Left renal cortex interstitium (tissue), 4 donors: ENCODE measurements around the gene BRAF. TPM values are rescaled to one million over a fixed set of nuclear protein-coding genes. Genes with fewer than 3 reads are reported as not detected.
"Not testable (repeated sequence)": the region's sequence is repeated elsewhere in the genome, so short reads cannot be mapped to it uniquely, and the experiment has no call there.

Experiments
- DNase-seq, 4 donors: peaks; one replicate each; pipeline ENCODE4 v3.0.0-alpha.2; 2013; ENCODE audit warnings: low read depth in 4 of 4, low spot score in 2 of 4, missing footprints in 1 of 4
- polyA plus RNA-seq, 4 donors: library from polyadenylated mRNA; unstranded; fragments of 120-200 nt; gene quantifications; one replicate each; pipeline ENCODE4 v1.2.1, GENCODE V29; 2013; ENCODE audit not compliant: insufficient read length in 4 of 4

The BRAF gene
- polyA plus RNA-seq, result 10 to 100 TPM; 19.3 to 33.7 (median 25.2) TPM

GRCh38 chr7:140924821-140925421 is at the start of gene BRAF:
BRAF (minus strand) TSS chr7:140924929; CDS start chr7:140924703, 226 bp downstream.
- DNase-seq, result peak; percentile 87 to 89 (median 88)

GRCh38 chr7:140972876-140973829 is 48.4 kb upstream of the BRAF start:
- no peak for DNase-seq

DNA sequence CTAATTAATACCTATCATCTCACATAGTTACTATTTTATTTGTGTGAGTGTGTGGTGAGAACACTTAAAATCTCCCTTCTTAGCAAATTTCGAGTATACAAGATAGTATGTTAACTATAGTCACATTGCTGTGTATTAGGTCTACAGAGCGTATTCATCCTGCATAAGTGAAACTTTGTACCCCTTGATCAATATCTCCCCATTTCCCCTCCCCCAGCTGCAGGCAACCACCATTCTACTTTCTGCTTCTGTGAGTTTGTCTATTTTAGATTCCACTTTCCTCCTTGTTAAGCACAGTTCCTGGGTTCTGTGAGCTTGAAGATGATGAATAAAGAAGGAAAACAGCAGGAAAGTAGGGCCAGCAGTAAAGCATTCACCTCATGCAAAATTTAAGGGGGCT is 47.6 kb upstream of the BRAF start:
- DNase-seq, result no peak

- no peak for DNase-seq
These were observed 42.7 kb upstream of the BRAF start for GRCh38 chr7:140967438-140967837.

DNA sequence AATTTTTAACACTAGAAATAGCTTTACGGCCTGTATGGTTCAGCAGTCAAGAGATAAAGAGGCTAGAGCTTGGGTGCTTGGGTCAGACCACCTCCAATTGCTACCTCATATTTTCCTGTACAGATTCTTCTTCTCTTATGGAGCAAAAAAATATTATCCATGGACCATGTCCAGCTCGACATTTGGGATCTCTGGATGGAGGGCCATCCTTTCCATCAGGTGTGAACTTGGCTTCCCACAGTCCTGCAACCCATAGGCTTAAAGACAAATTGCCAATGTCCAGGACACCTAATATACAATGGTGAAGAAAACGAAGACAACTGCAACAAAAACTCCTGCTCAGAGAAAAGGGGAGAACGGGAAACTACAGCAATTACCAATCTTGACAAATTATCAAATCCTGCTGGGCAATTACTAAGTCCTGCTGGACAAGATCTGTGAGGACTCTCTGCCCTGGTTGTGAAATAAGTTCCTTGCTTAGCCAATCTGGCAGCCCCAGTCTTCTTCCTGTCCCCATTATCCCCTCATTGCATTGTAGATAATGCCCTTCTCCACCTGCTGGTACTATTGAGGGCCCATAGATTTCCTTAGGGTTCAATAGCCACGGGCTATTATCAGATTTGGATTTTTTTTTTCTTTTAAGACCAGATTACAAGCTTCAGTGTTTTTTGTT is 42.0 kb upstream of the BRAF start:
- no peak for DNase-seq

GRCh38 chr7:140961117-140961516 is 36.4 kb upstream of the BRAF start:
- DNase-seq, result no peak

GRCh38 chr7:140956997-140957396 is 32.3 kb upstream of the BRAF start:
- DNase-seq, result not testable (repeated sequence)

- DNase-seq, result no peak
These were observed 21.2 kb upstream of the BRAF start for GRCh38 chr7:140945940-140946339.

DNA sequence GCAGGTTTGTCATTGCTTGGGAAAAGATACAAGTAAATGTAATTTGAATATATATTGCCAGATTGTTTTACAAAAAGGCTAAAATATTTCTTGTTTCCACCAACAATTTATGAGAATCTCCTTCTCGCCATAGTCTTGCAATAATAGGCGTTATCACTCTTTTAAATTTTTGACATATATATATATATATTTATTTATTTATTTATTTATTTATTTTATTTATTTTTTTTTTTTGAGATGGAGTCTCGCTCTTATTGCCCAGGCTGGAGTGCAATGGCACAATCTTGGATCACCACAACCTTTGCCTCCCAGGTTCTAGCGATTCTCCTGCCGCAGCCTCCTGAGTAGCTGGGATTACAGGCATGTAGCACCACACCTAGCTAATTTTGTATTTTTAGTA is 17.5 kb upstream of the BRAF start:
- not testable (repeated sequence) for DNase-seq

GRCh38 chr7:140940898-140941297 is 16.2 kb upstream of the BRAF start:
- DNase-seq, result no peak

- DNase-seq, result no peak
These were observed 13.1 kb upstream of the BRAF start for GRCh38 chr7:140937702-140938264.

- no peak for DNase-seq
These were observed 4.0 kb upstream of the BRAF start for GRCh38 chr7:140928491-140929309.

DNA sequence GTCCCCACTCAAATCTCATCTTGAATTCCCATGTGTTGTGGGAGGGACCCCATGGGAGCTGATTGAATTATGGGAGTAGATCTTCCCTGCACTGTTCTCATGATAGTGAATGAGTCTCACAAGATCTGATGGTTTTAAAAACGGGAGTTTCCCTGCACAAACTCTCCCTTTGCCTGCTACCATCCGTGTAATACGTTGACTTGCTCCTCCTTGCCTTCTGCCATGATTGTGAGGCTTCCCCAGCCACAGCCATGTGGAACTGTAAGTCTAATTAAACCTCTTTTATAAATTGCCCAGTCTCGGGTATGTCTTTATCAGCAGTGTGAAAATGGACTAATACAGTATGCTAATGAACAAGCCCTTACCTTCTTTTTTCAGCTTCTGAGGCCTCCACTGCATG is 3.2 kb upstream of the BRAF start:
- DNase-seq, result not testable (repeated sequence)

DNA sequence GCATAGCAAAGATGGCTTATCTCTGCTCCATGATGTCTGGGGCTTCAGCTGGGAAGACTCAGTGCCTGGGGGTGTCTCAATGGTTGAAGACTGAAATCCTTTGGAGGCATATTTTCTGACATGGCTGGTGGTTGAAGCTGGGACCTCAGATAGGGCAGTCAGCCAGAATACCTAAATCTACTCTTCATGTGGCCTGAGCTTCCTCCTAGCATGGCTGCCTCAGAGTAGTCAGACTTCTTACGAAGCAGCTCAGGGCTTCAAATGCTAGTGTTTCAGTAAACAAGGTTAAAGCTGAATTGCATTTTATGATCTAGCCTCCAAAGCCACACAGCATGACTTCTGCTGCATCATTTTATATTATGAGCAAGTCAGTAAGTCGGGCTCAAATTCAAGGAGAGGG is 2.6 kb upstream of the BRAF start:
- no peak for DNase-seq

DNA sequence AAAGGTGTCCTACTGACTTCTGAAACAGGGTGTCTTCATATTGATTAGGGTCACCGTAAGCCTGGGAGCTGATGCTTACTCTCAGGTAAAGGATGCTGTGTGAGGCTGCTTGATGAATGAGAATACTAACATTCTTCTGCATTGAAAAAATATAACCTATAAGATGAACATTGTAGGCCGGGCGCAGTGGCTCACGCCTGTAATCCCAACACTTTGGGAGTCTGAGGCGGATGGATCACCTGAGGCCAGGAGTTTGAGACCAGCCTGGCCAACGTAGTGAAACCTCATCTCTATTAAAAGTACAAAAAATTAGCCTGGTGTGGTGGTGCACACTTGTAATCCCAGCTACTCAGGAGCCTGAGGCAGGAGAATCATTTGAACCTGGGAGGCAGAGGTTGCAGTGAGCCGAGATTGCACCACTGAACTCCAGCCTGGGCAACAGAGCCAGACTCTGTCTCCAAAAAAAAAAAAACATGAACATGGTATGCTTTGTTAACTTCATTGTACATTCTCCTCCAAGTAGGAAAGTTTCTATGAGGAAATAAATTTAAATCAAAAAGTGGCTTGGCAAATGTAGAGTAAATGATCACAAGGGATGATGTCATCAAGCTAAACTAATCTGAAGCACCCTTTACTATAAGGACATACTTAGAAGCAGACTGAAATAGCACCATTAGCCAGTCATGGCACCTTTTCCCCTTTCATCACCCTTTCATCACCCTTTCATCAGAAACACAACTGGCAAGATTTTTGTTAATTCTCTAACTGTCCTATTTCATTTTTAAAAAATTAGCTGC is 1.5 kb upstream of the BRAF start:
- DNase-seq, result no peak

DNA sequence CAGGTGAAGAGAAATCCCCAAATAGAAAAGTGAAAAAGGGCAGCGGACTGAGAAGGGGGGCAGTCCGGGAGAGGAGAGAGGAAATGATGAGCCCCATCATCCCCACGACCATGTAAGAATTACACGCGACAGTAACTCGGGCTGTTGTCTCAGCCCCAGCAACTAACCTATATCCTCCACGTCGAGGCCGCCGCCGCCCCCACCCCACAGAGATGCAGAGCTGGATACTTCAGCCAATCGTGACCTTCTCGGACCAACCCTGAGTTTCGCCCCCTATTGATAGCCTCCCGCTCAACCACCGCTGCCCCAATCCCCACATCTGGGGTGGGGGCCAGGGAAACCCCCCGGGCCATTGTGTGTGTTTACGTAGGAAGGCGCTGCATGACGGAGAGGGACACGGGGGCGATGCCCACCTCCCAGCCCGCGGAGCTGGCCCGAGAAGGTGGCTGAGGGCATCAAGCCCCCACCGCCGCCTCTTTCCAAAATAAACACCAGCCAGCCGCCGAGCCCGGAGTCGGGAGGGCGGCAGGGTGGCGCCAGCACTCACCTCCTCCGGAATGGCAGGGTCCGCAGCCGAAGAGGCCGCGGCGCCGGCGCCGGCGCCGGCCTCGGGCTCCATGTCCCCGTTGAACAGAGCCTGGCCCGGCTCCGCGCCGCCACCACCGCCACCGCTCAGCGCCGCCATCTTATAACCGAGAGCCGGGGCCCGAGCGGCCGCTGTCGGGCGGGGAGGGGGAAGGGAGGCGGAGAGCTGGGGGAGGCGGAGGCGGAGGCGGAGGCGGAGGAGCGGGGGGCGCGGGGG is 509 bp downstream of the BRAF start:
- DNase-seq, result peak; percentile 63 to 69 (median 66)

DNA sequence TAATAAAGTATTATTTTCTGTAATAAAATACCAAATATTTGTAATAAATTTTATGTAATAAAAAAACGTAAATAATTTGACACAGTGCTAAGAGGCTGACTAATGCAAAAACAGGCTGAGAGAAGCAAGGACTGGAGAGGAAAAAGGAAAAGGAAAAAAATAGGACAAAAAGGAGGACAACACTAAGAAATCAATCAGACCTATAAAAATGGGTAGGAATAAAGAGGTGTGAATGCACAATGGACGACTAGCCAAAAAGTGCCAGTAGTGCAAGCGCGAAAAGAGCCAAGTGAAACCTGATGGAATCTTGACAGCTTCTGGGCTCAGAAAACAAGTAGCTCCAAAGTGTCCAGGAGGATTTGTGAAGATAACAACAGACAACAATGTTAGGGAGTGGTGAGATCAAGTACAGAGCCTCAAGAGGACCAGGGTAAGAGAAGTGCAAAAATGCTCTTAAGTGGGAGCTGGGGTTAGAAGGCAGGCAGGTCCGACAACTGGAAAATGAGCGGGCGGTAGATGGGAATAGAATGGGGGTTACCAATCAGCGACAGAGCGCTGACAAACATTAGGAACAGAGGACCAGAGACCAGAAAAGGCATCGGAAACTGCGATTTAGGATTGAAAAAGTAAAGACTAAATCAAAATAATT is 1.2 kb downstream of the BRAF start:
- DNase-seq, result peak in 3 of 4 donors; percentile 34 to 50 (median 43)
